GM19351 (cell line): ENCODE data around the gene LRRN2.
"Not testable (repeated sequence)": the region's sequence is repeated elsewhere in the genome, so short reads cannot be mapped to it uniquely, and the experiment has no call there.

ENCODE experiments used
- ATAC-seq: cut with Tn5 transposase; IDR thresholded peaks from one replicate; pipeline ENCODE4 v1.9.1; 2021; ENCODE audit warnings: mild to moderate bottlenecking, moderate library complexity; ENCODE audit not compliant: unreplicated experiment

LRRN2 gene

GRCh38 chr1:204633665-204634064 is 51.9 kb downstream of the LRRN2 start:
- no peak for ATAC-seq

- no peak for ATAC-seq
Measured at GRCh38 chr1:204630132-204630905, 55.2 kb downstream of the LRRN2 start.

- not testable (repeated sequence) for ATAC-seq
Measured at GRCh38 chr1:204629459-204629858, 56.1 kb downstream of the LRRN2 start.

- no peak for ATAC-seq
Measured at GRCh38 chr1:204628868-204629267, 56.7 kb downstream of the LRRN2 start.

- no peak for ATAC-seq
Measured at GRCh38 chr1:204627436-204627835, 58.1 kb downstream of the LRRN2 start.

GRCh38 chr1:204626381-204626780 is 59.2 kb downstream of the LRRN2 start:
- no peak for ATAC-seq

- ATAC-seq: no peak
Measured at GRCh38 chr1:204624631-204625216, 60.8 kb downstream of the LRRN2 start.

GRCh38 chr1:204623894-204624361 is 61.6 kb downstream of the LRRN2 start:
- ATAC-seq: no peak

GRCh38 chr1:204623365-204623893 is 62.1 kb downstream of the LRRN2 start:
- no peak for ATAC-seq

GRCh38 chr1:204621996-204622395 is 63.5 kb downstream of the LRRN2 start:
- ATAC-seq: no peak

- no peak for ATAC-seq
Measured at GRCh38 chr1:204621396-204621795, 64.1 kb downstream of the LRRN2 start.

GRCh38 chr1:204619721-204620120 is 65.8 kb downstream of the LRRN2 start:
- no peak for ATAC-seq

GRCh38 chr1:204618148-204618760 is 67.3 kb downstream of the LRRN2 start:
- ATAC-seq: no peak

- ATAC-seq: no peak
Measured at GRCh38 chr1:204617256-204618147, 68.0 kb downstream of the LRRN2 start.

- ATAC-seq: no peak
Measured at GRCh38 chr1:204616641-204617040, 68.9 kb downstream of the LRRN2 start.

GRCh38 chr1:204615881-204616280 is 69.7 kb downstream of the LRRN2 start:
- no peak for ATAC-seq

GRCh38 chr1:204613636-204614035 is 71.9 kb downstream of the LRRN2 start:
- ATAC-seq: no peak

GRCh38 chr1:204612326-204612725 is 73.2 kb downstream of the LRRN2 start:
- ATAC-seq: no peak

GRCh38 chr1:204611036-204611435 is 74.5 kb downstream of the LRRN2 start:
- no peak for ATAC-seq

GRCh38 chr1:204607910-204608309 is 77.6 kb downstream of the LRRN2 start:
- no peak for ATAC-seq

GRCh38 chr1:204605791-204606190 is 79.7 kb downstream of the LRRN2 start:
- ATAC-seq: no peak
